ENCODE measurements around the gene ATP8A2.
"Not testable (repeated sequence)": the region's sequence is repeated elsewhere in the genome, so short reads cannot be mapped to it uniquely, and the experiment has no call there.

ATP8A2 gene

DNA sequence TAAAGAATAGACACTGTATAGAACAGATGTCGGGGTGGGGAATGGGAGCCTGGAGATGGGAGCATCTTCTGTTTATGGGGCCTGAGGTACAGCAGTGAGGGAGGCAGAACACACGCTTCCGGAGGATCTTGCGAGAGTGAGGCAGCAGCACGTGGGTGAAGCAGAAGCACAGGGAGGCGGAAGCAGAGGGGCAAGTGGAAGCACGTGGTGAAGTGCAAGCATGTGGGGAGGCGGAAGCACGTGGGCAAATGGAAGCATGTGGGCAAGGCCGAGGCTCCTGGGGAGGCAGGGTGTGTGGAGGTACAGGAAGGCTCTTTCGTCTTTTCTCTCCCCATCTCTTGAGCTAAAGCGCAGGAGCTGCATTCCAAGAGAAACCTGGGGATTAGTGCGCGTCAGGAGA is 198.4 kb downstream of the ATP8A2 start:
- DNase-seq, result no peak

DNA sequence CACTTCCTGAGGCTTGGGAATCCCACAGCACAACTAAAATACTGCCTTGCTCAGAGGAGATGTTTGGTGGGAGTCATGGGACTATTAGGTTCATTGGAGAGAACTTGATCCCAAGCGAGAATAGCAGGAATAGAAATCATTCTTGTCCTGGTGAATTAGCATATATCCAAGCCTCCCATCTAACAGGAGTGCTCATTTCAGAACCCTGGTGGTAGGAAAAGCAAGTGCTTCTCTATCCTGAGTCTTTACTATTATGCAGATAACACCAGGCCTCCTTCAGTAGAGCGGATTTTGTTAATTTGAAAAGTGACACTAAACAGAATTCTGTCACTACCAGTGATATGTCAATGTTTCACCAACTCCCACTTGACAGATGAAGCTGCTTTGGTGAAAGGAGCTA is 199.5 kb downstream of the ATP8A2 start:
- DNase-seq, result no peak

DNA sequence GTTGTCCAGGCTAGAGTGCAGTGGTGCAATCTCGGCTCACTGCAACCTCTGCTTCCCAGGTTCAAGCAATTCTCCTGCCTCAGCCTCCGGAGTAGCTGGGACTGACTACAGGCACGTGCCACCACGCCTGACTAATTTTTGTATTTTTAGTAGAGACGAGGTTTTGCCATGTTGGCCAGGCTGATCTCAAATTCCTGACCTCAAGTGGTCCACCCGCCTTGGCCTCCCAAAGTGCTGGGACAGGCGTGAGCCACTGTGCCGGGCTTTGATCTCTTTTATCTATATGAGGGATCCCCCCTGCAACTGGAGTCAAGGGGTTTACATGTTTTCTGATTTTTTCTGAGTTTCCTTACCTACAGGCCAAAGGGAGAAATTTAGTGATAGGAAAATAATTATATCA is 200.4 kb downstream of the ATP8A2 start:
- DNase-seq, result not testable (repeated sequence)

DNA sequence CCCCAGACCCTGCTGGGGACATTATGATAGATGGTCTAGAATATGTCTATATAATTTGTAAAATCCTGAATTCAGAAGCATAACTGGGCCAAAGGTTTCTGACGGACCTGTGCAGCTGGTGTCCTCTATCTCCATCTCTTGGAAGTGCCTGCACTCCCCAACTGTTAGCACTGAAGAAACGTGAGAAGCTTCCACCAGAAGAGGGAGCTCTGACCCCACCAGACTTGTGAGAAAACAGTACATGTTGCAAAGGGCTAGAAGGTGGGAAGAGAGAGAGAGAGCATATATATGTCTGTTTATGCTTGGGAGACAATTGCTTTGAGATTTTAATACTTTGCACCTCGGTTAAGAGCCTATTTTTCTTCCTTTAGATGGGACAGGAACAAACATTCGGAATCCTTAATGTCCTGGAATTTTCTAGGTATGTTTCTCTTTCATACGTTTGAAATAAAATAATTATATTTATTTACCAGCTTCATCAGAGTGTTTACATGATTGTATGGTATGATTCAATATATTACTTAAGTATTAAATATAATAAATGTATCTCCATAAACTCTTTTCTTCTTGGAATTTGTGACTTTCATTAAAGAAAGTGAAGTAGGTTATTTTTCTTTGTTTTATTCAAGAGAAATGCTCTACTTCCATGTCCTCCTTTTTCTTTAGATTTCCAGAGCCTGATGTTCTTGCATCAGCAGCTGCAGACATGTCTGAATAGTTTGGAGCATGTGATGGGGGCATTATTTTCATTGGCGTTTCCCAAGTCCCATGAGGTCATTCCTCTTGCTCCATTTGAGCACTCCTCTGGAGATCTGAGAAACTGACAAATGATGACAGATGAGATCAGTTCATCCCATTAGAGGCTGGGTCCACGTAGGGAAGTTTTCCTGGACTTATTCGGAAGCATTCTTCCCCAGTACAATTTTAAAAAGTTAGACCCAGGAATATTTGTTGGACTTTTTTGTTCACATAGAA is 202.9 kb downstream of the ATP8A2 start:
- DNase-seq, result peak; percentile 77

DNA sequence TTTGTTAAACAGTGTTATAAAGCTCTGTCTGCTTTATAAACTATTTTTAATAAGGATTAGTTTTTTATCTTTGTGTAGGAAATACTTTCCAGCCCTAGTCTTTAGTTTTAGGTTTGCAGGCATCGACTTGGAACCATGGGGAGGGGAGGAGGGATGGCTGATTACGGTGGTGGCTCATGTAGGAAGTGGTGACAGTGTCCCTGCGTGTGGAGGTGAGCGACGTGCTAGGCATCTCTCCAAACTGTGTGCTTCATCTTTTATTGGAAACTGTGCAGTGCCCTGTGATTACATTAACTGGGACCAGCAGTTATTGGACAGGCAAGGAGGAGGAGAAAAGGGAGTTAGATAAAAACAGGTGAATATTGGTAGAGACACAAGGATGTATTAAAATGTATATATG is 203.8 kb downstream of the ATP8A2 start:
- DNase-seq, result no peak

DNA sequence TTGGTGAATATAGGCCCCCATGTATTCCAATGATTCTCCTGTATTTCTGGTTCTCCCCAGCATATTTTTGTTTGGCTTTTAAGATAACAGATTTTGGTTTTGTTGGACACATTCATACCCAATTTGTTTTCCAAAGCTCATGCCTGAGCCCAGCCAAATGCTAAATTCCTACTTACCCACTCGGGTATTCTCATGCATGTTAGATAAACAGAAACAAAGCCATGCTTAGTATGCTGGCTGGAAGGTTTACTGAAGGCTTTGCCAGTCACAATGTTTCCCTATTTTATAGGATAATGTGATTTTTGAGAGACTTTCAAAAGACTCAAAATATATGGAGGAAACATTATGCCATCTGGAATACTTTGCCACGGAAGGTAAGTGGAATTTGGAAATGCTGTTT is 206.8 kb downstream of the ATP8A2 start:
- no peak for DNase-seq

DNA sequence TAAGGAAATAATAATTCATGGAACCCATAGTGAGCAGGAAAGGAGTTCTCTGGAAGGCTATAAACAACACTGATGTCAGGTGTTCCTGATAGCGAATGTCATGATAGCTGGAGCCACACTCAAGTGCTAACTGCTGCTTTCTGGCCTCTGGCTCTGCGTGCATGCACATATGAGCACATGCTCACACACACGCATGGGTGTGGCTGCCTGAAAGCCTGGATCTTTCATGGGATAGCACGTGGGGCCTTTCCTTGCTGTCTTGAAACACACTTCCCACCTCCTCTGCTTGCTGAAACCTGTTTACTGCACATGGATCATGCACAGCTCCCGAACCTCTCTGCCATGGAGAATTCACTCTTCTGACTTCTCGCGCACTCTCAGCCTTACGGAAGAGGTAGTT is 207.4 kb downstream of the ATP8A2 start:
- no peak for DNase-seq

DNA sequence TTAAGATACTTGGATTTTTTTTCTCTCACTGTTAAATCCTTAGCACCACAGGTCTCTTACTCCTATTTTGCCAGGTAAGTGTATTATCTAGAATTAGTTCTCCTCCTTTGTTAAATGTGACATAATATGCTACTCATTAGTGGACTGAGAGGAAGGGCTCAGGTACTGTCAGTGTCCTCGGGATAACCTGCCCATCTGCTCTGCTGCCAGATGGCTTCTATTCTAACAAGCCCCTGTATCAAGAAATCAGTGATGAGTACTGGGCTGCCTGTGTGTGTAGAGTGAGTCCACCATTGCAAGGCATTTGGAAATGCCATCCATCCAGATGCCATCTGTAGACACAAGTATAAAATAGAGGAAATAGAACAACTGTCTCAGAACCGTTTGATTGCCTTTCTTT is 209.6 kb downstream of the ATP8A2 start:
- DNase-seq, result no peak

DNA sequence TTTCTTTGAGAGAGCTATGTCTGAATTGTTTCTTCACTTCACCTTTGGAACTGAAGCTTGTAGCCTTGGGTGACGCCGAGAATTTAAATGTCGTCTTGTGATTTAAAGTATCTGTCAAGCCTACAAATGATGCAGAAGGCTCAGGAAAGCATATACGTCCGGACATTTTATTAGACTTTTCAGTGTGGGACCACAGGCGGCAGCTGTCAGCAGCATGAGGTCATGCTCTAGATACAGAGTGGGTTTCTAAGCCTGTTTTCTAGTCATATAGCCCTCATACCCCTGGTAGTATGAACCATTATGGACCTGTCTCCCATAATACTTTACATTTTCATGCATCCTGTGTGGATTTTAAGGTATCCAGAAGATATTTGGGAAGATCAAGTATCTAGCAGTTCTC is 212.3 kb downstream of the ATP8A2 start:
- DNase-seq, result no peak

DNA sequence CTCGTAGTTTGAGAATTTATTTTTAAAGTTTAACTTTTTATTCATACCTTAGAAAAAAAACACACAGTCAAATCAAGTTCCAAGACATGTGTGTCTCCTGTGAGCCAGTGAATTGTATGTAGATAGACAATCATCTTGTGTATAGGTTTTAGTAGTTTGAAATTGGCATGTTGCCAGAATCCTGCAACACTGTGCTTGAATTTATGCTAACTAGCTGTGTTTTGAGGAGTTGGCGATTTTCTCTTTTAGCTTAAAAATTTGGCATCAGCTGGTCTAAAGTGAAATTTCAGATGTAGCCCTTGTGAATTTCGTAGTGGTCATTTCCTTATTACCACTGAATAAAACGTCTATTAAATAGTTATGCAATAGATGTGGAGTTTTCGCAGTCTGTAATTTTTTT is 213.2 kb downstream of the ATP8A2 start:
- DNase-seq, result peak; percentile 15

DNA sequence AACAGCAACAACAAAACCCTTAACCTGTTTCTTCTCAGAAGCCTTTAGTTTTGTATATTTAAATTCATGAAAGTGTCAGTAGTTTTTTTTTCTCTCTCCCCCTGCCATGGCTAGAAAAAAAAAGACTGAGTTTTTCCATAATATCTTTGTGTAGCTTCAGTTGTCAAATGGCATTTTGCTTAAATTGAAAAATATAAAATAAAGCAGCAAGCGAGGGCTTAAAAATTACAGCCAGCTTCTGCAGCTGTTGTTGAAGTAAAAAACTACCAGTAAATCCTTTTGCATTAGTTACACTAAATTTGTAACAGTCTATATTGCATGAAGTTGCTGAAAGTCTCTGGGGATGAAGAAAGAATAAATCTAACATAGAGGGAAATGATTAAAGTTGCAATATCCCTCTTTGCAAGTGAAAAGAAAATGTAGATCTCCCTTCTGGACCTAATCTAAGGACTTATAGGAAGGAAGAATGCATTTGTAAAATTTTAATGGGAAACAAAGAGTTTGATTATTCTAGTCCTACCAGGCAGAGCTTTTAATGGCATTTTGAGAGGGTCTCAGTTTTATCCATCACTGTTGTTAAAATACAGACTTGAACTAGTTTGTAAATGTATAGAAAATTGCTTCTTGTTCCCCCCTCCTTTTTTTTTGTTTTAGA is 215.7 kb downstream of the ATP8A2 start:
- no peak for DNase-seq

DNA sequence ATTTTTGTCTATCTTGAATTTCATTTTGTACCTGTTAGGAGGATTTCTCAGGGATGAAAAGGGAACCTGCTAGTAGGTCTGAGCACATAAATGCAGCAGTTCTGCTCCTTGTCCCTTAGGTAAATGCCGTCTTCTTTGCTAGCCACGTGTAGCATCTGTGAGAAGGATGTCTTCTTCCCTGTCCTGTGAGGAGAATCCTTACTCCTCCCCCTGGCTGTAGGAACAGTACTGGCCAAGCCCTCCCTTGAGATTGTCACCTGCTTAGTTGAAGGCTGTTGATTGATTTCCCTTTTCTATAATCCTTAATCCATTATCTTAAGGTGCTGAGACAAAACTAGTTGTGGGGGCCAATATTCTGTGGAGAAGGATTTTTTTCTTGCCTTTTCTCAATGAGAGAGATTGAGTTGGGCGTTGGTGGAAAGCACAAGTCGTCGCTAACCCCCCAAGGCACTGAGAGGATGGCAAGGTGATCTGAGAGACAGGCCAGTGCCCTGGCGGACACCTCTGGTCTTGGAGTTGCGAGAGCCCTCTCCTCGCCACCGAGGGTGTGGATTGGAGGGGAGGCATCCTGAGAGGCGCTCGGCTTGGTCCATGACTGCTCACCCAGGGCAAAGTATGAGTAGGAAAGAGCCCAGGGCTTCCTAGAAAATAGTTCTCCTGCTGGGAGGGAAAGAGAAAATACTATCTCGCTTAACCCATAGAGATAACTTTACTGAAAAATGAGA is 216.7 kb downstream of the ATP8A2 start:
- no peak for DNase-seq

DNA sequence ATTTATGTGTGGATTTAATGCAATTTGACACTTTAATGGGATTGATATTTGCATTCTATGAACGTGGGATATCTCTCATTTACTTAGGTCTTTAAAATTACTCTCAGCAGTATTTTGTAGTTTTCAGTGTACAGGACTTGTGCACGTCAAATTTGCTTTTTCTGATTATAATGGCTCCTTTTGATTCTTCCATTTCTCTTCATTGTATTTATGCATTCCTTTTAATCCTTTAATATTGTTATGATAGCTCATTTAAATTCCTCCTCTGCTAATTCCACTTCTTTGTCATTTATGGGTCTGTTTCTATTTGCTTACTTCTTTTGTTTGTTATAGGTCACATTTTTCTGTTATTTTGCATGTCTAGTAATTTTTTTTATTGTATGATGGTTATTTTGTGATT is 226.6 kb downstream of the ATP8A2 start:
- no peak for DNase-seq

DNA sequence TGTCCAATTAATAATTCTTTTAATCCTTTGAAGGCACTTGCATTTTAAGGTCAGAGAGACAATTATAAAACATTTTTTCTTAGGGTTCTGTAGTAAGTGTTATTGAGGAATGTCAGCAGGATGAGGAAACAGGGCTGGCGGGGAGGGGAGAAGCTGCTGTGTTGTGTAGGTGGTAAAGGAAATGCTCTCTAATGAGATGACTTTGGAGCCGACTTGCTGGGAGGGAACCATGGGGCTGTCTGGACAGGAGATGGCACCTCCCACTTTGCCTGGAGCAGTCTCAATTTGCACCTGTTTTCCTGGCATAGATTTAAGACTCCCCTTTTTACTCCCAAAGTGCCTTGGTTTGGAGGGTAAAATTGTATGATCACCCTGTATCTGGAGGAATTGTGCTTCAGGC is 230.4 kb downstream of the ATP8A2 start:
- DNase-seq, result no peak

DNA sequence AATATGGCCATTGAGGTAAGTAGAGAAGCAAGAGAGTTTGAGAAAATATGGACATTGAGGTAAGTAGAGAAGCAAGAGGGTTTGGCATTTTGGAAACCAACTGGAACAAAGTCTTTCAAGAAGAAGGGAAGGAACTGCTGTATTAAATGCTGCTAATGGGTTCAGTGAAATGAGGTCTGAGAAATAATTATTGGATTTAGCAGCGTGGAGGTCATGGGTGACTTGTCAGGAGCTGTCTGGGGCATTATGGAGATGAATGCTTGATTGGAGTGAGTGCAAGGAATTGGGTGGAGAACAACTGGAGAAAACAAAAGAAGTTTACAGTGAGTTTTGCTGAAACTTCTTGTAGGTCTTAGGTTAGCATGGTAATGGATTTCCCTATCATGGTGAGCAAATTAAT is 232.3 kb downstream of the ATP8A2 start:
- DNase-seq, result no peak

DNA sequence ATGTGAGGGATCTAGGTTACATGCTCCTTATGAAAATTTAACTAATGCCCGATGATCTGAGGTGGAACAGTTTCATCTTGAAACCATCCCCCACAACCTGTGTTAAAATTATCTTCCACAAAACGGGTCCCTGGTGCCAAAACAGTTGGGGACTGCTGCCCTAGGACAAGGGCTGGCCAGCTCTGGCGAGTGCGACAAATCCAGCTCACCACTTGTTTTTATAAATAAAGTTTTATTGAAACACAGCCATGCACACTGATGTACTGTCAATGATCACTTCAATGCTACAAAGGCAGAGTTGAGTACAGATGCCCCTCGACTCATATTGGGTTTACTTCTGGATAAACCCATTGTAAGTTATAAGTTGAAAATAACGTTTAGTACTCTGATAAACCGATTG is 235.3 kb downstream of the ATP8A2 start:
- DNase-seq, result no peak

DNA sequence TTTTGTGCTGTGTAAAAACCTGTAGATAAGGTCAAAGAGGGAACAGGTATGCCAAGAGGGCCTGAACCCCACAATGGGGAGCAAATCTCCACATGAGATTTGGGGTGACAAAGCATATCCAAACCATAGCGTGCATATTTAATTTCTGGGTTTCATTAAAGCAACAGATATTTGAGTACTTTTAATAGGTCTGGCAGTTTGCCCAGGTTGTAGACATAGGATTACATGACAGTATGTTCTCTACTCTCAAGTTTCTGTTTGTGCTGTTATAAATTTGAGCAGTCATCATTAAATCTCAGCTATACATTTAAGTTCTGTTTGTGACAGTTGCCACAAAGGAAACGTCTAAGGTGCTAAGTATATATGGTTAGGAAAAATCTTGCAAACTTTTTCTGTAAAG is 236.4 kb downstream of the ATP8A2 start:
- peak; percentile 21 for DNase-seq

DNA sequence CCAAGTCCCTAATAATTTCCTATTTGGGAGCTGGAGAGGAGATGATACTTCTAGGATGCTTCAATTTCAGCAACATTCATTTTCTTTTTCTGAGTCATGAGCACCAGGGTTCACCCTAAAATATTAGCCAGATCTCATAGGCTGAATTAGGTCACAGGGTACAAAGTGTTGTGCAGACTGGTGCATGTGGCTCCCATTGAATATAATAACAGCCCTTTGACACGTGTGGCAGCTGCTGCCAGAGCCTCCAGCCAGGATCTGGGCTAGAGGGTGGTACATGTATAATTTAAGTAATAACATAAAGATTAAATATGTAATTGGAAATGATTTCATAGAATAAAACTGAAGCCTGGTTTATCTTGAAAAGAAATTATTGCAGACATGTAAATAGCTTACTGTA is 244.9 kb downstream of the ATP8A2 start:
- DNase-seq, result no peak

DNA sequence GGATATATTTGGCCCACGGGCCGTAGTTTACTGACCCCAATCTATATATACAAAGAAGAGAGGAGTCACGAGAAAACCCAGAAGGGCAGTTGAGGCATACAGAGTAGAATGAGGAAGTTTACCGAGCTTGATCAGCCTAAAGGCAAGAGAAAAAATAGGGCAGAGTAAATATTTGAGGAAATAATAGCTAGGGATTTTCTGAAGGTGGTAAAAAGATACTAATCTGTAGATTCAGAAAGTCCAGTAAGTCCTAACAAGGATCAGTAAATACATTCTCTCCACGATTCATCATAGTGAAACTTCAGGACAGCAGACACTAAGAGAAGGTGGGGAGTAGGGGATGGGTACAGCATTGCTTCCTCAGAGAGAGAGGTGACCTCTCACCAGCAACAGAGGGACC is 248.1 kb downstream of the ATP8A2 start:
- DNase-seq, result no peak

DNA sequence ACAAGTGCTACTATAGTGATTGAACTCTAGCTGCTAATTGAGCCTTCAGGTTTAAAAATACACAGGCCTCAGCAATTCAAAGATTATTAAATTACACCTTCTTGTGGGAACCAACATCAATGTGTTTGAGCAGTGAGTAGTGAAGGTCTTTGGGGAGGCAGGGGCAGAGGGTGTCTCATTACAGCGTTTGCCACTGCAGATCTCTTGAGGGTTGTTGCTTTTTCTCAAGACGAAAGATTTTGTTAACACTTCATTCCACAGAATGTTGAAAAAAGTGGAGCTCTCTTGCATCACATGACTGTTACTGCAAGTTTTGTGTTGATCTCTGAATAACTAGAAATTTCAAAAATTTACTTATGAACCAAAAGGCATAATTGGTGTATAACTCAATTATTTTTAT is 253.6 kb downstream of the ATP8A2 start:
- no peak for DNase-seq

DNA sequence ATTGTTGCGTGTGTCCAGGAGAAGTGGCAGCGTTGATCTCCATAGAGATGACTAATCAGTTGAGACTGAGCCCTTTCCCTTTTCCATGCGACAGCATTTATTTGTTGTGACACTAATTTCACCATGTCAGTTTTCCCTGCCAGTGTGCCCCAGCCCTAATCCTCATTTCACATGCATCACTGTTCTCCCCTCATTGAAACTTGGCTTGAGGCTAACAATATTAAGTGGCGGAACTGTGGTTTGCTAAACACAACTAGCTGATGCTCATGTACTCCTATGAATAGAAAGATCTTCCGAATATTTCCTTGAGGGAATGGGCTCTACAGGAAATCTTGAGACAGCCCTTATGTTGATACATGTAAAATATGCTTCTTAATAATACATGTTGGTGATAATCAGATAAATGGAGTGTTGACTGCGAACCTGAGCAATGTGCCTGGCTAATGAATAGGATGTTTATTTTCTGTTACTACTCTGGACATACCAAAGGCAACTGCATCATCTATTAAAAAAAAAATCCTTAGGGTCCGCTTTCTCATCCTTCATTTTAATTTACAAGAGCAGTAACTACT is 258.6 kb downstream of the ATP8A2 start:
- no peak for DNase-seq

DNA sequence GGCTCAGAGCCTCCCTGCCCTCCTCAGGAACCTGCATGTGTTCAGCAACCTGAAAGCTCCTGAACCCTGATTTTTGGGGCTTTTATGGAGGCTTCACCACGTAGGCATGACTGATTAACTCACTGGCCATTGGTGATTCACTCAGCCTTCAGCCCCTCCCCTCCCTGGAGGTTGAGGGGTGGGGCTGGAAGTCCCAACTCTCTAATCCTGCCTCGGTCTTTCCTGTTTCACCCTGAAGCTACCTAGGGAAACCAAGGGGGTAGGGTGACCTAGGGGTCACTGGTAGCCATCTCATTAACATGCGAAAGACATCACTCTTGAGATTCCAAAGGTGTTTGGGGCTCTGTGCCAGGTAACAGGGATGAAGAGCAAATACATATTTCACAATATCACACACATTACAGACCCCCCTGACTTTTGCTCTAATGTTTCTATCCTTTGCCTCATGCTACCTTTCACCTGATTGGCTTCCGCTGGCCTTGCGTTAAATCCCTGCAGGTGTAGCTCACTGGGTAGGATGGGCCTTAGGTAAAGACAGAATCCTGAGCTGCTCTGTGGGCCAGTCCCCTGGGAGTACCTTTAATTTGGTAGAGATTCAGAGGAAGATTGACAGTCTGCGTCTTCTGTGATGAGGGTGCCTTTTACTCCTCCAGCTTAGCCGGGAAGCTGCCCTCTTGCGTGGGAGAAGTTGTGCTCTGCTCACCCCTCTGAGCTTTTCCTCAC is 260.6 kb downstream of the ATP8A2 start:
- DNase-seq, result no peak

DNA sequence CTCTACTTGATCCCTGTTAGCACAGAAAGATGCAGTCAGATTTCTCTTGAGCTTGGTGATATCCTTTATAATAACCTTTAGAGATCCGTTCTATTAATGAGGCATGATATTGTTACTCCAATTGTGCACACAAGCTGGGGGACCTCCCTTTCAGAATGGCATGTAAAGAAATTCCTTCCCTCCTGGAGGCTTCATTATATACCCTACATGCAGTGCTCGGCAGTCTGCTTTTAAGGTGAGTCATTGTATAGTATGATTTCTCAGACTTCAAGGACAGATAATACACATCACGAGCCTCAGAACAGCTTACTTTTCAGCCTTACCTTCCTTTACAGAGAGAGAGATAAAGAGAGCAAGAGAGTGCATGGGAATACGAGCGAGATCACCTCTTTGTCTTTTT is 261.3 kb downstream of the ATP8A2 start:
- DNase-seq, result no peak
